HCT116 (cell line): Measurements from ENCODE around the gene MAP3K5. TPM values are rescaled to one million over a fixed set of nuclear protein-coding genes. Genes with fewer than 3 reads are reported as not detected.

Experiments used
- ATAC-seq: fragments of 200-7000 bp; cut with Tn5 transposase; 2 replicates; pipeline ENCODE4 v1.9.1; 2020; ENCODE audit warnings: mild to moderate bottlenecking, moderate library complexity
- BruUV-seq: library from RNA; stranded (reverse); fragments of 400-500 nt; replicated peaks from 2 replicates; lab custom pipeline; 2021; lab: Mats Ljungman, UMichigan
- CTCF ChIA-PET: fragments of 300-600 bp; sonication (Branson Sonifier 250); formaldehyde crosslinking; loops from one replicate; lab custom pipeline; 2021; ENCODE audit warnings: antibody characterized with exemption; lab: Charles Lee
- POLR2A ChIA-PET: fragments of 300-600, 350-600 bp; sonication (Branson Sonifier 250); formaldehyde crosslinking; loops from one replicate; lab custom pipeline; 2021; ENCODE audit warnings: antibody characterized with exemption; lab: Charles Lee
- RAD21 ChIA-PET, 2 experiments: fragments of 300-600 bp; sonication (Branson Sonifier 250); formaldehyde crosslinking; loops; one replicate each; lab custom pipeline; 2023; ENCODE audit warnings: low total read pairs in 2 of 2; ENCODE audit not compliant: uncharacterized antibody in 2 of 2, unreplicated experiment in 2 of 2, low non-redundant PET in 1 of 2; lab: Charles Lee
- DNase-seq: peaks from one replicate; pipeline ENCODE4 v3.0.0-alpha.2; 2010; ENCODE audit warnings: low read depth, low spot score
- H2AFZ ChIP-seq: fragments of 200-600 bp; shearing (Covaris generic), sonication (generic); 2 replicates; pipeline ENCODE4 v1.6.1; 2017; ENCODE audit warnings: low read depth, mixed run types, mixed read lengths, antibody characterized with exemption, low read length; ENCODE audit not compliant: poor library complexity, severe bottlenecking
- H3K27ac ChIP-seq: 2 replicates; pipeline ENCODE4 v1.5.1; 2012; ENCODE audit warnings: low read depth, low read length
- H3K27me3 ChIP-seq: fragments of 200-600 bp; sonication (generic); 2 replicates; pipeline ENCODE4 v1.6.1; 2016; ENCODE audit warnings: mixed run types, low read length, mixed read lengths; ENCODE audit not compliant: insufficient read depth
- H3K36me3 ChIP-seq, 2 experiments: fragments of 200-500 bp in 1 of 2; fragments of 200-600 bp in 1 of 2; sonication (Bioruptor generic) in 1 of 2; sonication (generic) in 1 of 2; 2 replicates each; pipeline versions ENCODE4 v1.5.1 to v1.6.1; 2014 to 2016; ENCODE audit warnings: low read length in 2 of 2, inconsistent platforms in 1 of 2, mixed read lengths in 1 of 2, mixed run types in 1 of 2; ENCODE audit not compliant: insufficient read depth in 2 of 2, control insufficient read depth in 1 of 2
- H3K4me1 ChIP-seq, 2 experiments: fragments of 200-600 bp in 1 of 2; sonication (generic) in 1 of 2; 2 replicates each; pipeline versions ENCODE4 v1.5.1 to v1.6.1; 2012 to 2017; ENCODE audit warnings: low read length in 2 of 2, inconsistent platforms in 1 of 2, mild to moderate bottlenecking in 1 of 2, mixed read lengths in 1 of 2, mixed run types in 1 of 2, moderate library complexity in 1 of 2; ENCODE audit not compliant: insufficient read depth in 2 of 2, control insufficient read depth in 1 of 2
- H3K4me2 ChIP-seq: fragments of 200-600 bp; sonication (generic); 2 replicates; pipeline ENCODE4 v1.6.1; 2017; ENCODE audit warnings: mixed run types, low read length, mixed read lengths
- H3K4me3 ChIP-seq, 2 experiments: fragments of 200-600 bp in 1 of 2; sonication (generic) in 1 of 2; replicated peaks in 1 of 2; 2 replicates each; pipeline ENCODE4 v1.5.1; 2011 to 2016; ENCODE audit warnings: low read length in 2 of 2, control low read depth in 1 of 2, low read depth in 1 of 2, mild to moderate bottlenecking in 1 of 2, mixed read lengths in 1 of 2, mixed run types in 1 of 2
- H3K79me2 ChIP-seq: fragments of 200-600 bp; sonication (generic); 2 replicates; pipeline ENCODE4 v1.6.1; 2017; ENCODE audit warnings: mild to moderate bottlenecking, mixed run types, low read length, moderate library complexity, mixed read lengths; ENCODE audit not compliant: insufficient read depth
- H3K9ac ChIP-seq: fragments of 200-600 bp; sonication (generic); 2 replicates; pipeline ENCODE4 v1.6.1; 2016; ENCODE audit warnings: low read length, mixed read lengths
- H3K9me2 ChIP-seq: fragments of 200-600 bp; sonication (generic), shearing (Covaris generic); 2 replicates; pipeline ENCODE4 v1.6.1; 2017; ENCODE audit warnings: mixed run types, mild to moderate bottlenecking, moderate library complexity; ENCODE audit not compliant: insufficient read depth
- H3K9me3 ChIP-seq, 2 experiments: fragments of 200-500 bp in 1 of 2; fragments of 200-600 bp in 1 of 2; sonication (Bioruptor generic) in 1 of 2; sonication (generic) in 1 of 2; 2 replicates each; pipeline ENCODE4 v1.6.1; 2014 to 2017; ENCODE audit warnings: low read length in 2 of 2, mixed read lengths in 2 of 2, inconsistent platforms in 1 of 2, low read depth in 1 of 2, mild to moderate bottlenecking in 1 of 2, mixed run types in 1 of 2, moderate library complexity in 1 of 2; ENCODE audit not compliant: control insufficient read depth in 1 of 2, insufficient read depth in 1 of 2
- H4K20me1 ChIP-seq: fragments of 200-600 bp; sonication (generic), shearing (Covaris generic); 2 replicates; pipeline ENCODE4 v1.6.1; 2017; ENCODE audit warnings: mixed run types, mild to moderate bottlenecking, moderate library complexity; ENCODE audit not compliant: insufficient read depth
- CEBPB ChIP-seq: IDR thresholded peaks from 2 replicates; pipeline ENCODE4 v1.6.1; 2012; ENCODE audit warnings: low read depth
- ELF1 ChIP-seq: IDR thresholded peaks from 2 replicates; pipeline ENCODE4 v1.6.1; 2012; ENCODE audit warnings: low read depth, borderline replicate concordance
- EZH2 ChIP-seq: fragments of 200-600 bp; sonication (generic); IDR thresholded peaks from 2 replicates; pipeline ENCODE4 v1.6.1; 2017; ENCODE audit warnings: antibody characterized with exemption, mixed run types
- FOSL1 ChIP-seq: IDR thresholded peaks from 2 replicates; pipeline ENCODE4 v1.6.1; 2012; ENCODE audit warnings: low read depth
- POLR2A ChIP-seq: IDR thresholded peaks from 2 replicates; pipeline ENCODE4 v1.7.0; 2011; ENCODE audit warnings: borderline replicate concordance; ENCODE audit not compliant: insufficient read depth, insufficient read length; ENCODE audit errors: extremely low read depth
- POLR2AphosphoS5 ChIP-seq: IDR thresholded peaks from 2 replicates; pipeline ENCODE4 v1.6.1; 2011; ENCODE audit warnings: mild to moderate bottlenecking, low read depth, low read length, moderate library complexity
- SIN3A ChIP-seq: IDR thresholded peaks from 2 replicates; pipeline ENCODE4 v1.6.1; 2012; ENCODE audit warnings: low read depth
- SRF ChIP-seq: IDR thresholded peaks from 2 replicates; pipeline ENCODE4 v1.6.1; 2012; ENCODE audit warnings: low read depth
- intact Hi-C: fragments of 100-400 bp; cut with micrococcal nuclease; formaldehyde crosslinking; loops from 2 replicates; pipeline ENCODE4 v1.10.0; 2022
- total RNA-seq: library from RNA; stranded (reverse); gene quantifications from one replicate; pipeline ENCODE4 v1.2.1, GENCODE V29; 2021; ENCODE audit not compliant: unreplicated experiment

Gene MAP3K5
- total RNA-seq, 1 experiment from 2014 or later, result 11.8 TPM

- DNase-seq, result no peak
- H4K20me1 ChIP-seq, result no peaks in the 10 kb centered on the region
- no peak for ATAC-seq
- intact Hi-C loops, result no loop called here
- H3K4me1 ChIP-seq, result peaks cover 15 to 20% of the 10 kb centered on the region in 2 experiments; a peak in 3 of 4 replicates
- POLR2A ChIA-PET, result no interaction called here
- RAD21 ChIA-PET, result no interaction called here
- H3K27ac ChIP-seq, result no peak overlapping the region
- H3K4me3 ChIP-seq, result no peak overlapping the region
- TF ChIP-seq POLR2A, result no peak
- TF ChIP-seq ELF1, result no peak
- no peak for TF ChIP-seq POLR2AphosphoS5
- no peak for TF ChIP-seq CEBPB
- TF ChIP-seq SRF, result no peak
- H2AFZ ChIP-seq, result no peak overlapping the region
- no peak overlapping the region for H3K4me2 ChIP-seq
- BruUV-seq, result no TSS peak
- no peak overlapping the region for H3K9ac ChIP-seq
- no peaks in the 10 kb centered on the region for H3K79me2 ChIP-seq
- no peaks in the 10 kb centered on the region for H3K9me3 ChIP-seq
- no peaks in the 10 kb centered on the region for H3K9me2 ChIP-seq
- CTCF ChIA-PET, result no interaction called here
- H3K36me3 ChIP-seq, result no peaks in the 10 kb centered on the region
- no peaks in the 10 kb centered on the region for H3K27me3 ChIP-seq
Observed at GRCh38 chr6:136696238-136696637, 96.0 kb downstream of the MAP3K5 start.

- no peak overlapping the region for H3K9ac ChIP-seq
- intact Hi-C loops, result no loop called here
- no peak for TF ChIP-seq FOSL1
- TF ChIP-seq EZH2, result no peak
- no peak for TF ChIP-seq SIN3A
- ATAC-seq (no peak), DNase-seq (no peak)
- ChIA-PET RAD21 (no interaction called here), CTCF (no interaction called here), POLR2A (no interaction called here)
- H3K9me3 ChIP-seq, result no peaks in the 10 kb centered on the region
- no TSS peak for BruUV-seq
- no peaks in the 10 kb centered on the region for H4K20me1 ChIP-seq
- H3K36me3 ChIP-seq, result no peaks in the 10 kb centered on the region
- H3K4me3 ChIP-seq, result no peak overlapping the region
- peaks cover 7 to 11% of the 10 kb centered on the region in 2 experiments; a peak in 3 of 4 replicates for H3K4me1 ChIP-seq
- no peak overlapping the region for H2AFZ ChIP-seq
- no peak overlapping the region for H3K27ac ChIP-seq
- H3K4me2 ChIP-seq, result no peak overlapping the region
- H3K27me3 ChIP-seq, result no peaks in the 10 kb centered on the region
- no peaks in the 10 kb centered on the region for H3K79me2 ChIP-seq
- H3K9me2 ChIP-seq, result no peaks in the 10 kb centered on the region
Observed at GRCh38 chr6:136695412-136695811, 96.9 kb downstream of the MAP3K5 start.
